Right lobe of liver (tissue), 6 donors: ENCODE measurements around the gene LHPP. TPM values are rescaled to one million over a fixed set of nuclear protein-coding genes. Genes with fewer than 3 reads are reported as not detected.

Source experiments
- ATAC-seq, 4 donors: fragments of 200-7000 bp; cut with Tn5 transposase; one replicate each; pipeline ENCODE4 v1.9.1; 2020; ENCODE audit warnings: mild to moderate bottlenecking in 4 of 4, moderate library complexity in 4 of 4
- DNase-seq, 3 donors: peaks; one replicate each; pipeline ENCODE4 v3.0.0-alpha.2; 2020
- H3K27ac ChIP-seq, 3 donors: fragments of 200-600 bp; one replicate each; pipeline ENCODE4 v1.8.0; 2022
- H3K27me3 ChIP-seq, 2 donors: fragments of 200-600 bp; one replicate each; pipeline ENCODE4 v1.8.0; 2022
- H3K36me3 ChIP-seq, 4 donors: fragments of 200-600 bp; sonication (generic) in 1 of 4; one replicate each; pipeline versions ENCODE4 v1.5.1 to v1.8.0; 2017 to 2022; ENCODE audit warnings: control low read depth in 1 of 4
- H3K4me1 ChIP-seq, 4 donors: fragments of 200-600 bp; sonication (generic) in 1 of 4; one replicate each; pipeline versions ENCODE4 v1.5.1 to v1.8.0; 2017 to 2022; ENCODE audit warnings: control low read depth in 1 of 4
- H3K4me3 ChIP-seq, 3 donors: fragments of 200-600 bp; one replicate each; pipeline ENCODE4 v1.8.0; 2022
- H3K9me3 ChIP-seq, 4 donors: fragments of 200-600 bp; sonication (generic) in 1 of 4; one replicate each; pipeline versions ENCODE4 v1.5.1 to v1.8.0; 2017 to 2022; ENCODE audit warnings: control low read depth in 1 of 4
- CTCF ChIP-seq, 4 donors: fragments of 200-600 bp in 3 of 4; fragments of 450-650 bp in 1 of 4; IDR thresholded peaks; one replicate each; pipeline versions ENCODE4 v1.5.1 to v1.8.0; 2016 to 2022; ENCODE audit warnings: antibody characterized with exemption in 4 of 4, mild to moderate bottlenecking in 2 of 4
- POLR2A ChIP-seq: fragments of 450-650 bp; IDR thresholded peaks from one replicate; pipeline ENCODE4 v1.6.1; 2017; ENCODE audit warnings: antibody characterized with exemption, mild to moderate bottlenecking
- WGBS: methylation state at CpG from one replicate; pipeline ENCODE4 v1.1.6; 2018; ENCODE audit warnings: low coverage, low lambda C conversion rate; ENCODE audit not compliant: insufficient coverage; ENCODE audit errors: missing lambda C conversion rate; 5-methylcytosine and 5-hydroxymethylcytosine counted together
- intact Hi-C, 2 donors: fragments of 100-400 bp; cut with DNase I; formaldehyde crosslinking; loops; one replicate each; pipeline versions ENCODE4 v1.11.2 to v1.14.1; 2022
- total RNA-seq, 6 experiments: library from RNA; depleted of rRNA in 2 of 6; stranded (reverse); fragments of >200 nt in 2 of 6; fragmentation: NEBNext Ultra II Directional in 3 of 6; extraction: Animal tissue kit (Norgen Biotek cat#: 25700) in 3 of 6; gene quantifications; one replicate each; pipeline versions ENCODE4 v1.1.0 to v1.2.4, GENCODE V29; 2016 to 2023
- donor health status: DM: no; HTN: yes; CAD: no.
- donor health status: DM: no; HTN: no; CAD: no.
- donor health status: DM: no; HTN: no; CAD: no.
- donor health status: DM: no; HTN: yes; CAD: no.
- donor health status: DM: no; HTN: yes; CAD: no.

Gene LHPP
- total RNA-seq, 6 experiments from 2014 or later, result 19.3 to 56.3 (median 36.3) TPM

- Histone ChIP-seq H3K4me1 (no peaks in the 10 kb centered on the region), H3K4me3 (no peak overlapping the region), H3K36me3 (peaks cover 0 to 3% (median 1%) of the 10 kb centered on the region in 4 donors), H3K27me3 (no peaks in the 10 kb centered on the region), H3K27ac (no peak overlapping the region), H3K9me3 (no peaks in the 10 kb centered on the region)
- DNase-seq (no peak), ATAC-seq (no peak)
- WGBS, result 100% methylated on average over 1 of the region's 18 CpGs
- intact Hi-C loops, result no loop called here
- TF ChIP-seq POLR2A (no peak), CTCF (IDR thresholded peaks at IDR 0.05) (no peak)
Observed at GRCh38 chr10:124618470-124619073, 156.9 kb downstream of the LHPP start.

DNA sequence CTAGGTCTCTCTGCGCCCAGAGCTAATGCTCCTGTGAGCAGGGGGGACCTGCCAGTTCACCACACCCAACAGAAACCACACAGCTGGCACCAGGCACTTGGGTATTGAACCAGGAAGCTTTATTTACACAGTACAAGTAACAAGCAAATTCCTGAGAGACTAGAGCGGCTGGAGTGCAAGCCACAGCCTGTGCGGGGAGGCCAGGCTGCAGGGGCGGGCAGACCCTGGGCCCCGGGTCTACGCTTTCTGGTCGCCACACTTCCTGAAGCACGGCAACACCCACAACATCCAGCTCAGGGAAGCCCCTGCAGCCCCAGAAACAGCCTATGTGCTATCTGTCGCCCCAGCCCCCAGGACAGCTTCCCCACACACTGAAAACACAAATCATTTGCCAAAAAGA is 157.6 kb downstream of the LHPP start:
- Histone ChIP-seq H3K27me3 (no peaks in the 10 kb centered on the region), H3K36me3 (peaks cover 0 to 3% (median 1%) of the 10 kb centered on the region in 4 donors), H3K4me1 (no peaks in the 10 kb centered on the region), H3K27ac (no peak overlapping the region), H3K9me3 (no peaks in the 10 kb centered on the region), H3K4me3 (no peak overlapping the region)
- intact Hi-C loops, result no loop called here
- TF ChIP-seq POLR2A (no peak), CTCF (IDR thresholded peaks at IDR 0.05) (no peak)
- no CpG with 5 or more reads among the region's 9 CpGs for WGBS
- ATAC-seq (peak in 1 of 4 donors; percentile 8), DNase-seq (no peak)

DNA sequence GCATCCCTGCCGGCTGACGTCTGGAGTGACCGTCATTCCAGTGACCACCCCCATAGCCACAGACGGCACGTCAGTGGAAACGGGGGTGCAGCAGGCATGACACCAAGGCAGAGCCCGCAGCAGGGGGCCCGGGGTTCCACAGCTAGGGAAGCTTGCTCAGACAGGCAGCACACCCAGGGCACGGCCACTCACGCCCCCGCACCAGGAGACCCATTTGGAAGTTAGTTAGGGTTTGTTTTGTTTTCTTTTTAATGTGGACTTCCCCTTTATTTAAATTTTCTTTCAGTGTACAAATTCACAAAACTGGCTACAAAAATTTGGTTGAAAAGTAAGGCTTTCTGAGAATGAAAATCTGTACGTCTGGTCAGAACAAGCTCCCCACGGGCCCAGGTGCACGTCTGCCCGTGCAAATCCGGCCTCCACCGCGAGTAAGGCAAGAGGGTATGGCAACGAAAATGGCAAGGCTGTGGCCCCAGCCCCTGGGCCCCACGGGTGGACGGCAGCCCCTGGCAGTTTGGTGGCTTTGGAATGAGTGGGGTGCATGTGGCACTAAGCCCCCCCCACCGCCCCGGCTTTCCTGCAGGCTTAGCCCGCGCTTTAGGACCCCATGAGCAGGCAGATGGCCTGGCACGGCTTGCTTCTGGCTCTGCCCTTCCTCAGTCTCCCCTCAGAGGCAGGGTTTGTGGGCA is 158.3 kb downstream of the LHPP start:
- intact Hi-C loops, result loop anchor here in 1 of 2 donors (10.0 kb wide), 2 partner anchors 85 to 115 kb away; no protein-coding TSS in a partner anchor
- WGBS, result 80% methylated on average over 10 of the region's 26 CpGs
- Histone ChIP-seq H3K9me3 (no peaks in the 10 kb centered on the region), H3K36me3 (peaks cover 0 to 3% (median 0%) of the 10 kb centered on the region in 4 donors), H3K27ac (no peak overlapping the region), H3K4me1 (no peaks in the 10 kb centered on the region), H3K4me3 (no peak overlapping the region), H3K27me3 (no peaks in the 10 kb centered on the region)
- no peak for DNase-seq
- TF ChIP-seq POLR2A, result no peak
- no peak for TF ChIP-seq CTCF (IDR thresholded peaks at IDR 0.05)
- ATAC-seq, result no peak

DNA sequence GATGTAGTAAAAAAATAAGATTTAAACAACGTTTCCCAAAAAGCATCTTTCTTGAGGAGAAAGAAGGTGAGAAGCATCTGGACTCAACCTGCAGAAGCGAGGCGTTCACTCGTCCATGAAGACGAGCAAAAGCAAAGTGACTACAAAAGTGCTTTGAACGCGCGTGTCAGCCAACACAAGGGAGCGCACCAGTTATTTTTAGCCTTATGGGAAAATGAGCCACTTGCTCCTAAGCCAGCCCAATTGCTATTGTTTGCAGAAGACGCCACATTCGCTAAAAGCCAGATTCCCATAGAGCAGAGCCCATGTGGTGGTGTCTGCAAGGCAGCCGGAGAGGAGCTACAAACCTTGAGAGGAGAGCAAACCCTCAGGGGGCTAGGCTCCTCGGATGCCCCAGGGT is 160.0 kb downstream of the LHPP start:
- TF ChIP-seq CTCF (IDR thresholded peaks at IDR 0.05), result no peak
- TF ChIP-seq POLR2A, result no peak
- H3K27me3 ChIP-seq, result no peaks in the 10 kb centered on the region
- peaks cover 0 to 3% (median 0%) of the 10 kb centered on the region in 4 donors for H3K36me3 ChIP-seq
- ATAC-seq (no peak), DNase-seq (no peak)
- intact Hi-C loops, result loop anchor here in 1 of 2 donors (10.0 kb wide), 2 partner anchors 87 to 113 kb away; no protein-coding TSS in a partner anchor
- 82% methylated on average over 12 of the region's 13 CpGs for WGBS
- H3K4me1 ChIP-seq, result no peaks in the 10 kb centered on the region
- no peaks in the 10 kb centered on the region for H3K9me3 ChIP-seq
- H3K4me3 ChIP-seq, result no peak overlapping the region
- H3K27ac ChIP-seq, result no peak overlapping the region
